HG03378 (cell line): Measurements from ENCODE around the gene DOCK3.
"Not testable (repeated sequence)": the region's sequence is repeated elsewhere in the genome, so short reads cannot be mapped to it uniquely, and the experiment has no call there.

Experiments used
- ATAC-seq: cut with Tn5 transposase; IDR thresholded peaks from one replicate; pipeline ENCODE4 v1.9.1; 2021; ENCODE audit warnings: mild to moderate bottlenecking, moderate library complexity; ENCODE audit not compliant: unreplicated experiment

Gene DOCK3

DNA sequence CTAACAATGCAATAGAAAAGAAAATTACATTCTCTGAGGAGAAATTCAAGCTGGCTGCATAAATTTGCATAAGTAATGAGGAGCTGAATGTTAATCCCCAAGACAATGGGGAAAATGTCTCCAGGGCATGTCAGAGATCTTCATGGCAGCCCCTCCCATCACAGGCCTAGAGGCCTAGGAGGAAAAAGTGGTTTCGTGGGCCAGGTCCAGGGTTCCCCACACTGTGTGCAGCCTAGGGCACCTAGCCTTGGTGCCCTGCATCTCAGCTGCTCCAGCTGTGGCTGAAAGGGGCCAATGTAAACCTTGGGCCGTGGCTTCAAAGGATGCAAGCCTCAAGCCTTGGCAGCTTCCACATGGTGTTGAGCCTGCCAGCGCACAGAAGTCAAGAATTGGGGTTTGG, 511.7 kb downstream of the DOCK3 start:
- not testable (repeated sequence) for ATAC-seq

DNA sequence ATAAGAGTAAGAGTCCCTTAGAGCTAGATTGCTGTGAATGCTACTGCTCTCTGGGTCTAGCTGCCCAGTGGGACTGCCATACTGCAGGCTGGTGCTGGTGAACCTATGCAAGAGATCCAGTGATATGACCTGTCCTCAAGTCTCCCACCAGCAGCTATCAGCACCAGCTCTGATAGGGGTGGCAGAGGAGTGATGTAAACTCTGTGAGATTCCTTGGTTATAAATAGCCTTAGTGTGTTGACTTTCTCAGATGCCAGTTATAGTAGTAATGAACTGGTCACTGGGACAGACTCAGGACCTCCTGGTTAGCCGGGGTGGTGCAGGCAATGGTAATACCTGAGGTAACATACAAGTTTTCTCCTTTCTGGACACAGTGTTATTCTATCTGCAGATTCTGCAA, 515.5 kb downstream of the DOCK3 start:
- no peak for ATAC-seq

DNA sequence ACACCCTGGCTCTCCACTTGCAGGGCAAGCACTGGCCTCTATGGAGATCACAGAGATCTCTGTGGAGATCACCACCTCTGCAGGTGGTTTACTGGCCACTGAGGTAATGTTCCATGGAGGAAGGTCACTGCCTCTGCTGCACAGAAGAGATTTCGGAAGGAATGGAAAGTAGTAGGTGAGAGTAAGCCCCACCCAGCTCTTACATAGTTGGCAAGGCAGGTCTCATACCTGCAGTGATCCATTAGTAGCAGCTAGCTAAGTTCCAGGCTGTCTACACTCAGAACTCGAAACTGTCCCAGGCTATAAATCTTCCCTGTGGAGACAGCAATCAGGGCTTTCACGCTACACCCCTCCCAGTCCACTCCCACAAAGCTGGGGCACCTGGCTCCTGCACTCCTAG, 516.1 kb downstream of the DOCK3 start:
- ATAC-seq = no peak

DNA sequence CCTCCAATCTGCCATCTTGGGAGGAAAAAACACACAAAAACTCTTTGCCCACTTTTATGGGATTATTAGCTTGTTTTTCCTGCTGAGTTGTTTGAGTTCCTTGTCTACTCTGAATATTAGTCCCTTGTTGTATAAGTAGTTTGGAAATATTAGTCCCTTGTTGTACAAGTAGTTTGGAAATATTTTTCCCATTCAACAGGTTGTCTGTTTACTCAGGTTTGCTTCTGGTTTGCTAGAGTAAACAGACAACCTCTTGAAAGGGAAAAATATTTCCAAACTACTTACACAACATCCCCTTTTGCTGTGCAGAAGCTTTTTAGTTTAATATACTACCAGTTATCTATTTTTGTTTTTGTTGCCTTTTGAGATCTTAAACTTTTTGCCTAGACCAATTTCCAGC, 517.0 kb downstream of the DOCK3 start:
- no peak for ATAC-seq

DNA sequence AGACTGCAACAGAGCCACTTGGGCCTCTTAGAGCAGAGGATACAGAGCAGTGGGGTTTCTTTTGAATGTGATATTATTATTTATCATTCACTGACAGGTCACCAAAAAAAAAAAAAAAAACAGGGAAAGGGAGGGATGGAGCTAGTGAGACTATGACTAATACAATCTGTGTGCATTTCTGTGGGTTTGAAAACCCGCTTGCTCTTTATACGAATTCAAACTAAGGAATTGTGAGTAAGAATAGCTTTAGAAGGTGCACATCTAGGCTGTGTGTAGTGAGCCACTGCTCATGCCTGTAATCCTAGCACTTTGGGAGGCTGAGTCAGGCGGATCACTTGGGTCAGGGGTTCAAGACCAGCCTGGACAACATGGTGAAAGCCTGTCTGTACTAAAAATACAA, 523.8 kb downstream of the DOCK3 start:
- no peak for ATAC-seq

DNA sequence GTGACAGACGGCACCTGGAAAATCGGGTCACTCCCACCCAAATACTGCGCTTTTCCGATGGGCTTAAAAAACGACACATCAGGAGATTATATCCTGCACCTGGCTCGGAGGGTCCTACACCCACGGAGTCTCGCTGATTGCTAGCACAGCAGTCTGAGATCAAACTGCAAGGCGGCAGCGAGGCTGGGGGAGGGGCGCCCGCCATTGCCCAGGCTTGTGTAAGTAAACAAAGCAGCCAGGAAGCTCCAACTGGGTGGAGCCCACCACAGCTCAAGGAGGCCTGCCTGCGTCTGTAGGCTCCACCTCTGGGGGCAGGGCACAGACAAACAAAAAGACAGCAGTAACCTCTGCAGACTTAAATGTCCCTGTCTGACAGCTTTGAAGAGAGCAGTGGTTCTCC, 524.6 kb downstream of the DOCK3 start:
- not testable (repeated sequence) for ATAC-seq

DNA sequence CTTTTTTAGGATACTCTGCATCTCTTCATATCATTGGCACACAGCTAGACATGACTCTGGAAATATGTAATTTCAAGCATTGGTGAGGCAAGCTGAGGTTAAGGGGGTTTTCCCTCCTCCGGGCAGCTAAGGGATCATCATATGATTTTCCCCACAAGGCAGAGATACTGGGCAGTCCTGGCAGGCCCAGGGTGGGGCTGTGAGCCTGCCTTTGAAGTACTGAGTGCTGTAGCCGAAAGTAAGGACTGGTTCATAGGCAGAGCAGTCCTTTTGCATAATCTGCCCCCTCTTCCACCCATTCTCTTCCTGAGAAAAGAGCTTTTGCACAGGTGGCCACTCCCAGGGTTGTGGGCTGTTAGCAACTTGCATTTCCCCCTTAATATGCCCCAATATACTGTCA, 541.6 kb downstream of the DOCK3 start:
- no peak for ATAC-seq

DNA sequence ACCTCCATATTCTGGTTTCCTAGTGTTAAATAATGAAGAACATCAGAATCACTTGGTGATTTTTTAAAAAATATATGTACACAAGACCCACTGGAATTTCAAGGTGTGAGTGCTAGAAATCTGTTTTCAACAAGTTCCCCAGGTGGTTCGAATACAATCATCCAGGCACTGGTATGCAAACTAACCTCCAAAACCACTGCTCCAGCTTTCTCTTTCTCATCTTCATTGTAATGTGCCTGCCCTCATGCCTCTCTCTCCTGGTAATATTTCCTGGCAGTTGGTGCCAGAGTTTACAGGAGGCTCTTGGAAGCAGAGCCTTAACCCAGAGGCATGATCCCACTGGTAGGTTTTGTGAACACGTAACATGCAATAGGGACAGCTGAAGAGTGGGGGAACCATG, 547.2 kb downstream of the DOCK3 start:
- ATAC-seq = no peak

DNA sequence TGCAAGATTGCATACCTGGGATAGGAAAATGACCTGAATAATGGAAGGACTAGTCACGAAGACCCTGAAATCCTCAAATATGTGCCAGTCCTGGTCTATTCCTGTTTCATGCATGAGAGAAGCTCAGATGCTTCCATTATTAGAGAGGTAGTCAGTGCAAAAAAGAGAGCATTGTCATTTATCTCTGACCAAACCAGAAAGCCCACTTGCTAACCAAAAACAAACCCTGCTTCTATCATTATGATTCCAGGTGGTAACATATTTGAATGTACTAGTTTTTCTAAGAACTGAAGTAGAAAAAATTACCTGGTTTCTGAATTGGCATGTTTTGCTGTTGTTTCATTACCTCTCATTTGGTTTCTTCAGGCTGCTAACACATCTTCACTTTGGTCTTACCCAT, 549.6 kb downstream of the DOCK3 start:
- ATAC-seq = no peak

DNA sequence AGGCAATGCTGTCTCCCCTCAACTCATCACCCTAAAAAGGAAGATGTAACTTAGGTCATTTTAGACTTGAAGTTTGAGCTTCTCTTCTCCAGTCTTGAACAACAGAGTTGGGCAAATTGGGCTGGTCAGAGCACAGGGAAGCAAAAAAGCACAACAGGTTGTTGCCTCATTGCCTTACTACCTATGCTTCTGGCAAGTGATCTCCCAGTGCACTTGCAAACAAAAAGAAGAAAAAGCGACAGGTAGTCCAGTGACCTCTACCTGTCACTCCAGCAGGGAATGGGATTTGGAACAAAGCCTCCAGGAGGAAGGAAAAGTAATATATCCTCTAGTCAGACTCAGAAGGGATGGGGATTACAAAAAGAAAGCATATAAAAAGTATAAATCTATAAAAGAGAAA, 550.1 kb downstream of the DOCK3 start:
- ATAC-seq = no peak

DNA sequence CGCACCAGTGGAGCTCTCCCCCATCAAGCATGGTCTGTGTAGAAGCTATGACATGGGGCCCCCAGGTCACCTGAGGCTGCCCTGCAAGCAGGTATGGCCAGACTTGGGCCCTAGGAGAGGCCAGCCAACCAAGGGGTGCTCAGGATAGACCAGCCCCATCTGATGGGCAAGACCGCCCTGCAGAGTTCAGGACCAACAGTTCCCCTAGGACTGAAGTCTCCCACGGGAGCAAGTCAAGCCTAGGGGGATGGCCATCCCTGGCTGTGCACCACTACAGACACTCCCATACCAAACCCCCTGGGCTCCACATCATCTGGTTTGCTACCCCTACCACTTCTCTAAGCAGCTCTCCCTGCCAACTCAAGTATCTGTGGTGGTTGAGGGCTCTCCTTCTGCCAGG, 568.2 kb downstream of the DOCK3 start:
- no peak for ATAC-seq

DNA sequence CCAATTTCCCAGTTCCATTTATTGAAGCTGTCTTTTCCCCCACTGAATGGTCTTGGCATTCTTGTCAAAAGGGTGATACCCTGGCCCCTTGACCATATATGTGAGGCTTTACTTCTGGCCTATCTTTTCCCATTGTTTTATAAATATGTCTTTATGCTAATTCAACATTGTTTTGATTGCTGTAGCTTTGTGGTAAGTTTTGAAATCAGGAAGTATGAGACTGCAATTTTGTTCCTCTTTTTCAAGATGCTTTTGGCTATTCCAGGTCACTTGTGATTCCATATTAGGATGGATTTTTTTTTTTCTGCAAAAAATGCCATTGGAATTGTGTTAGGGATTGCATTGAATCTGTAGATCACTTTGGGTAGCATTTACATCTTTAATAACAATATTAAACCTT, 569.2 kb downstream of the DOCK3 start:
- no peak for ATAC-seq

DNA sequence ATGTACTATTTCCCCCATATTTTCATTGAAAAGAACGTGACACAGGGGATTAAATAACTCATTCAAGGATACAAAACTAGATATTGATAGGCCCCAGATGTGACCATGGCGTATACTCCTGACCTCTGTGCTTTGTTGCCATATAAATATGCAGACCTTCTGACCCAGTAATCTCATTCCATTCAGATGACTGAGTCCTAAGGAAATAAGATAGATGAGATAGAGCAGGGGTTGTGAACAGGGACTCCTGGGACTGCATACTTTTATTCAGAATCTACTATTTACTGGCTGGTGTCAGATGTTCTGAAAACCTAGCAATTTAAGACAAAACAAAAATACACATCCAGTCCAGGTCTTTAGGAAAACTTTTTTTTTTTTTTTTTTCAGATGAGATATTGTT, 571.1 kb downstream of the DOCK3 start:
- no peak for ATAC-seq

DNA sequence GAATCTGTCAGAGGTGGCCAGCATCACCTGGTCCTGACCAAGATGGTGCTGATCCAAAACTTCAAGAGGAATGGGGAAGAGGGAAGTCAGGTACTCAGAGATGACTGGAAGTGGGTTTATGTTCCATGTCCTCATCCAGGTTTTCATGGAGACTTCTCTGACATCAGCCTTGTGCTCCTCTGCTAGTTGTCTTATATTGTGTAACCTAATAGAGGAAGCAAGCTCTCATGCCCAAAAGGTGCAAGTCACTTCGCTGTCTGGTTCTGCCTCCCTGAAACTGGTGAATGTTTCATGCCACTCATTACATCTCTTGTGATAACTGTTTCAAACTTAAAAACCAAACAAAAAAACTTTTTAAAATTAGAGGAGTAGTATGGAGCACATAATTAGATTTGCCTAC, 583.1 kb downstream of the DOCK3 start:
- no peak for ATAC-seq

DNA sequence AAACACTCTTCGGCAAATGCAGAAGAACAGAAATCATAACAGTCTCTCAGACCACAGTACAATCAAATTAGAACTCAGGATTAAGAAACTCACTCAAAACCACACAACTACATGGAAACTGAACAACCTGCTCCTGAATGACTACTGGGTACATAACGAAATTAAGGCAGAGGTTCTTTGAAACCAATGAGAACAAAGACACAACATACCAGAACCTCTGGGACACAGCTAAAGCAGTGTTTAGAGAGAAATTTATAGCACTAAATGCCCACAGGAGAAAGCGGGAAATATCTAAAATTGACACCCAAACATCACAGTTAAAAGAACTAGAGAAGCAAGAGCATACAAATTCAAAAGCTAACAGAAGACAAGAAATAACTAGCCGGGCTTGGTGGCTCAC, 589.4 kb downstream of the DOCK3 start:
- not testable (repeated sequence) for ATAC-seq

DNA sequence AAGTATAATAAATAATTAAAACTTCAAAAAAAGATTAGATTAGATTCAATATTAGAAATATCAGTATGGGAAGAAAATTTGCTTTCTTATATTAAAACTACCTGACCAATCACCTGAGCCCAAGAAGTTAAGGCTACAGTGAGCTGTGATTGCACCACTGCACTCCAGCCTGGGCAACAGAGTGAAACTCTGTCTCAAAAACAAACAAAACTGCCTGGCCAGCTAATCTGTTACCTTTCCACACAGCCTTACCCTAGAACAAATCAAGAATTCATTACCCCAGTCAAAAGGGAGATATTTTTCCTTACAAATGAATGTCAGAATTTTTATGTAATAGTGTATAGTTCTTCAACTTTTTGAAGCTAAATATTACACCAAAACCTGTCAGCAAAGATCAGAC, 593.4 kb downstream of the DOCK3 start:
- no peak for ATAC-seq

DNA sequence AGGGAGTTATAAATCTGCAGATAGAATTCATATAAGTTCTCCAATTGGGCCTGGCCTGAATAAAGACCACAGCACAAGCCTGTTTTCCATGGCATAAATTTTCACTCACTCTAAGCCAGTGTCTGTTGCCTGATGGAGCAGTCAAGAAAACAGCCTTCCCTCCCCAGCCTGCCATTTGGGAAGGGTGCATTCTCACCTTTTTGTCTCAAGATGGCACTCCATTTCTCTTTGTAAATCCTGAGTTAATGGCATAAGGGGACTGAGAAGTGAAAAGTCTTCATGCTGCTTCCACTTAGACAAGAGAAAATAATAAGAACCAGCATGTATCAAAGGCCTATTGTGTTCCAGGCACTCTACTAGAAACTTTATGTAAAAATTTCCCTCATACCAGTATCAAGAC, 594.7 kb downstream of the DOCK3 start:
- ATAC-seq = no peak

DNA sequence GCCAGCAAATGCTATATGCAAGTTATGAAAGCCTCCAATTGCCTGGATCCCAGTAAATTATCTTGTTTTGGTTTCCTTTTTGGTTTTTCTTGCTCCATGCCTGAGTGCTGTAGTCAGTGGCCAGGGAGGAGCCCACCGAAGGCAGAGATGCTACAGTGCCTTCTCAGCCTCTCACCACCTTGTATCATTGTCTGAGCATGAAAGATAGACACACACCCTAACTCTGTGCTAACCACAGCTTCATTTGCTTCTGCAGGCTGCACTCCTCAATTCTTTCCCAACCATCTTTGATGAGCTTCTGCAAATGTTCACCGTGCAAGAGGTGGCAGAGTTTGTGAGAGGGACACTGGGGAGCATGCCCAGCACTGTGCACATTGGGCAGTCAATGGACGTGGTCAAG, 595.8 kb downstream of the DOCK3 start:
- no peak for ATAC-seq

DNA sequence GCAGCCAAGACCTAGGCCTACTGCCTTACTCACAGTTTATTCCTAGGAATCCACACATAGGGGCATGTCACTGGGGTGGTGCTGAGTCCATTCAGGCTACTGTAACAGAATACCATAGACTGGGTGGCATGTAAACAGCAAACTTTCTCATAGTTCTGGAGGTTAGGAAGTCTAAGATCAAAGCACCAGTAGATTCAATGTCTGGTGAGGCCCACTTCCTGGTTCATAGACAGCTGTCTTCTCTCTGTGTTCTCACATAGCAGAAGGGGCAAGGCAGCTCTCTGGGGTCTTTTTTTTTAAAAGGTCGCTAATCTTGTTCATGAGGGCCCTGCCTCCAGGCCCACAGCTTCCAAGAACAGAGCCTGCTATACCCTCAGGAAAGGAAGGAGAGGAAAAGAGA, 596.4 kb downstream of the DOCK3 start:
- no peak for ATAC-seq

DNA sequence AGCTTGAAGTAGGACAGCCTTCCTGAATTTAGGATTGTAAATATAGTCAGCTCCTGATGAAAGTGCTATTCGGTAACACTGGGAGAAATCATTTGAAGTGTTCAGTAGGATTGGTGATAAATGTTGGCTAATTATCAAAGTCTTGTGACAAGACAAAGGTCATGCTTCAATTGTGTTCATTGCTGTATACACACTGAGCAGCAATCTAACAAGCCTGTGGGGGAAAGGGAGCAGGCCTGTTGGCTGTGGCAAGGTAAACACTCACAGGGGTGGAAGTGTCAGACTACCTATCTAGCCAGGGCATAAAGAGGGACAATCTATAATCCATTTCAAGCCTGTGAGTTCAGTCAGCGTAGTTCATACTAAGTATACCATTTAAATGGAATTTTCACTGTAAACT, 599.3 kb downstream of the DOCK3 start:
- no peak for ATAC-seq

DNA sequence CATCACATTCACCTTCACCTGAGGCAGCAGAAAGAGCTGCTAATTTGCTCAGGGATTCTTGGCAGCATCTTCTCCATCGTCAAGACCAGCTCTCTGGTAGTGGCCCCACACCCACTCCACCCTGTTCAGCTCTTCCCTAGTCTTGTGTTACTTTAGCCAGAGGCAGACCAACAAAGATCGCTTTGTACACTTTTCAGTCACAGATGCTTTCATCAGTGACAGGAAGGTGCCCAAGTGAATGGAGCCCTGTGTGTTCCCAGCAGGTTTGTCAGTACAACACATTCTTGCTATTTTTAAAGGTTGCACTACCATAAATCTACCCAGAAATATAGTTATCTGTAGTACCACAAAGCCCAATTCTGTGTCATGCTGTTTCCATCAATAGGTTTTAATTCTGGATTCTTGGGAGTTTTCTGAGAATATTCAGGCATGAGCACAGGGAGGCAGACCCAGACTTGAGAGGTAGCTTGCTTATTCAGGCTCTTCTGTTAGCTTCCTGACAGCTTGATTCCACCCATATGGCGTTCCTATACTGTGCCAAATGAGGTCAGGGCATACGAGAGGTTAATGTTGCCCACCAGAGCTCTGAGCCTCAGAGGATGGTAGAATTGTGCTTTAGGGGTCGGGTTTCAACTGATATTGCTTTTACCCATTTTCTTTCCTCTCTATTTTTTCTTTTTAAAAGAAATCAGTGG, 600.5 kb downstream of the DOCK3 start:
- no peak for ATAC-seq

DNA sequence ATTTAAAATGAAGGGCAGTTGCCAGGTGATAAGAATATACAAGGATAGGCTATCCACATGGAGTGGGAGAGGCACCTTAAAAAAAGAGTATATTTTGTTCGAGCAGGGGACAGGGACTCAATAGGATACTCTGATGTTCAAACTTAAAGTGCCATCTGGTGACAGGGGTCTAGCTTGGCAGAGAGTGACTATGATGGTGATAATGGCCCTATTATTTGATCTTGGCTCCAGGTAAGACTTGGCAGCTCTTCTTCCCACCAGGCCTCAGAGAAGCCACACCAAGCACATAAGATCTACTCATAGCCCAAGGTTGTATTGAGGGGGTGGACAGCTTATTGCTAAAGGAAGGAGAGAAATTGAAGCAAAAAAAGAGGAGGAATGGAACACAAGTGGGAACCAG, 601.3 kb downstream of the DOCK3 start:
- no peak for ATAC-seq

DNA sequence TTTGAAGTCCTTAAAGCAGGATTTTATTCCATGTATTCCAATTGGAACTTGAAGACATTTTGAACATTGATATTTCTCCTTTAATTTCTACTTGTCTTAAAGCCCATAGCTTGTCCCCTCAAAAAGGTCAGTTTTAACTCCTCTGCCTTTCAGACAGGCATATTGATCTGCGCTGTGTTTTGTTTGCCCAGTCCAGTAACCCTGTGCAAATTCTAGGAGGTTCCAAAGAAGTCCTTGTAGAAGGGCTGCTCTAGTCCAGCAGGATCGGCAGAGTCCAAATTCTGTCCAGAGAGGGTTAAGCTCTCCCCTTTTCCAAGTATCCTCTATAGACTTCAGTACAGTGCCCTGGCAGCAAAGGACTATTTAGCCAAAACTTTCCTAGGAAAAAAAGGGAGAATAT, 604.7 kb downstream of the DOCK3 start:
- no peak for ATAC-seq

DNA sequence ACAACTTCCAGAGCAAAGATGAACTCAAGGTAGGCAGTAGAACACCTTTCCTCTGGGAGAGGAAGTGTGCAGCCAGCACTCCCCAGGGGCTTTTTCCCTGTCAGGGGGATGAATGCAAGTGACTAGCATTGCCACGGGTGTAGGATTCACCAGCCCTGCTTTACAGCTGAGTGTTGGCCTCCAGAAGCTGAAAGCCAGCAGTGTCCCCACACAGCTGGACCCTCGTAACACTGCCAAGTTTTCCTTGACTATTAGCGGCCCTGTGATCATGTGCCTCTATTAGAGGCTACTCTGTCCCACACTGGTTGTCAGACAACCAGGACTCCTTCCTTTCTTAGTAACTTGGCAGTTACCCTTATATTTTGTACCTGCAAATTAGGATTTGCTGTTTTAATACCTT, 605.4 kb downstream of the DOCK3 start:
- ATAC-seq = no peak
